H54 (cell line): ENCODE measurements around the gene TFF2.

Source experiments
- DNase-seq: peaks from one replicate; pipeline ENCODE4 v3.0.0; 2011; ENCODE audit warnings: low spot score, mixed read lengths; ENCODE audit not compliant: insufficient read length
- FAIRE-seq: peaks from 3 replicates; lab custom pipeline; 2011; peaks lifted over from hg19 to GRCh38; lab: Jason Lieb, UNC
- POLR2A ChIP-seq: IDR thresholded peaks from 2 replicates; pipeline ENCODE4 v1.6.1; 2011; ENCODE audit warnings: low read depth, mild to moderate bottlenecking, low read length

TFF2 gene

GRCh38 chr21:42320791-42321190 lies 30.0 kb downstream of the TFF2 start:
- TF ChIP-seq POLR2A = no peak
- DNase-seq (no peak), FAIRE-seq (no peak)

GRCh38 chr21:42319851-42320572 lies 30.8 kb downstream of the TFF2 start:
- FAIRE-seq = no peak
- no peak for DNase-seq
- TF ChIP-seq POLR2A = no peak

- DNase-seq (no peak), FAIRE-seq (no peak)
- TF ChIP-seq POLR2A = no peak
These were observed 31.4 kb downstream of the TFF2 start for GRCh38 chr21:42319376-42319775.

- no peak for TF ChIP-seq POLR2A
- DNase-seq (no peak), FAIRE-seq (no peak)
These were observed 32.7 kb downstream of the TFF2 start for GRCh38 chr21:42317826-42318746.

GRCh38 chr21:42317341-42317741 lies 33.5 kb downstream of the TFF2 start:
- DNase-seq (no peak), FAIRE-seq (no peak)
- TF ChIP-seq POLR2A = no peak

GRCh38 chr21:42316891-42317290 lies 33.9 kb downstream of the TFF2 start:
- TF ChIP-seq POLR2A = no peak
- DNase-seq = no peak
- FAIRE-seq = no peak

- FAIRE-seq = no peak
- no peak for TF ChIP-seq POLR2A
- no peak for DNase-seq
These were observed 35.4 kb downstream of the TFF2 start, which contains the start of gene TFF3 for GRCh38 chr21:42315296-42315891. TFF3 (minus strand) TSS chr21:42315409; CDS start chr21:42315374, 35 bp downstream.

- FAIRE-seq = no peak
- TF ChIP-seq POLR2A = no peak
- DNase-seq = no peak
These were observed 36.0 kb downstream of the TFF2 start for GRCh38 chr21:42314616-42315295.

GRCh38 chr21:42313501-42313969 lies 37.3 kb downstream of the TFF2 start:
- DNase-seq (no peak), FAIRE-seq (no peak)
- no peak for TF ChIP-seq POLR2A

- DNase-seq (no peak), FAIRE-seq (no peak)
These were observed 38.1 kb downstream of the TFF2 start for GRCh38 chr21:42312626-42313104.

GRCh38 chr21:42311816-42312625 lies 38.8 kb downstream of the TFF2 start:
- TF ChIP-seq POLR2A = no peak
- FAIRE-seq (no peak), DNase-seq (no peak)

More at GRCh38 chr21:42312626-42313104, 38.1 kb downstream of the TFF2 start:
- no peak for TF ChIP-seq POLR2A

- DNase-seq = no peak
- FAIRE-seq = no peak
- no peak for TF ChIP-seq POLR2A
These were observed 39.6 kb downstream of the TFF2 start for GRCh38 chr21:42311160-42311559.
